ENCODE measurements around the gene COL23A1. TPM values are rescaled to one million over a fixed set of nuclear protein-coding genes. Genes with fewer than 3 reads are reported as not detected.

The COL23A1 gene
- polyA plus RNA-seq, 1 donor (not counting 4 experiments of a cell fraction or from before 2014, with no cell fraction given): not detected

DNA sequence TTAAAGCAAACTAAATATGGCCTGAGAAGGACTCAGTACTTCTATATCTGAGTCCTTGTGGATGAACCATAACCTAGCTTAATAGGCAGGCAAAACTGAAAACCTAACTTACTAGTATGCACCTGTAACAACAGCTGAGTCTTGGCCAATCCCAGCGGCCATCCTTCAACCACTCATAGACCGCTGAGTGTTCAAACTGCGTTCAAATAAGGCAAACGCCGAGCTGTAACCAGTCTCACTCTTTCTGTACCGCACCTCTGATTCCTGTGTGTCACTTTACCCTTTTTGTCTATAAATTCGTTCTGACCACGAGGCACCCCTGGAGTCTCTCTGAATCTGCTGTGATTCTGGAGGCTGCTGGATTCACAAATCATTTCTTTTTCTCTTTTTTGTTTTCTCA lies 170.5 kb downstream of the COL23A1 start:
- Histone ChIP-seq H4K20me1 (ENCODE audit: control insufficient read depth, extremely low read depth, insufficient read depth, low read length) (no peaks in the 10 kb centered on the region), H3K4me2 (ENCODE audit: control insufficient read depth, extremely low read depth, insufficient read depth, low read depth, low read length) (no peak overlapping the region), H3K27ac (ENCODE audit: control insufficient read depth, insufficient read depth, low read length) (no peak overlapping the region), H3K9me3 (ENCODE audit: control insufficient read depth, low read depth, low read length) (no peaks in the 10 kb centered on the region), H3K9me1 (ENCODE audit: control insufficient read depth, extremely low read depth, insufficient read depth, low read length) (no peaks in the 10 kb centered on the region), H3K27me3 (ENCODE audit: control insufficient read depth, extremely low read depth, insufficient read depth, low read length) (no peaks in the 10 kb centered on the region), H3K4me1 (ENCODE audit: control insufficient read depth, extremely low read depth, insufficient read depth, low read length) (no peaks in the 10 kb centered on the region), H3K79me2 (ENCODE audit: control insufficient read depth, insufficient read depth, low read length) (no peaks in the 10 kb centered on the region), H2AFZ (ENCODE audit: control insufficient read depth, low read length) (no peak overlapping the region), H3K4me3 (ENCODE audit: control insufficient read depth in 2 of 3, extremely low read depth in 1 of 3, insufficient read depth in 2 of 3, low read depth in 1 of 3, low read length in 3 of 3) (no peak overlapping the region), H3K36me3 (ENCODE audit: control insufficient read depth in 2 of 2, extremely low read depth in 1 of 2, insufficient read depth in 2 of 2, low read length in 2 of 2) (no peaks in the 10 kb centered on the region), H3K9ac (ENCODE audit: control insufficient read depth, extremely low read depth, insufficient read depth, low read length) (no peak overlapping the region)
- no peak for TF ChIP-seq EZH2 (IDR thresholded peaks at IDR 0.05; ENCODE audit: low read length)
- TF ChIP-seq, protein P1, sequence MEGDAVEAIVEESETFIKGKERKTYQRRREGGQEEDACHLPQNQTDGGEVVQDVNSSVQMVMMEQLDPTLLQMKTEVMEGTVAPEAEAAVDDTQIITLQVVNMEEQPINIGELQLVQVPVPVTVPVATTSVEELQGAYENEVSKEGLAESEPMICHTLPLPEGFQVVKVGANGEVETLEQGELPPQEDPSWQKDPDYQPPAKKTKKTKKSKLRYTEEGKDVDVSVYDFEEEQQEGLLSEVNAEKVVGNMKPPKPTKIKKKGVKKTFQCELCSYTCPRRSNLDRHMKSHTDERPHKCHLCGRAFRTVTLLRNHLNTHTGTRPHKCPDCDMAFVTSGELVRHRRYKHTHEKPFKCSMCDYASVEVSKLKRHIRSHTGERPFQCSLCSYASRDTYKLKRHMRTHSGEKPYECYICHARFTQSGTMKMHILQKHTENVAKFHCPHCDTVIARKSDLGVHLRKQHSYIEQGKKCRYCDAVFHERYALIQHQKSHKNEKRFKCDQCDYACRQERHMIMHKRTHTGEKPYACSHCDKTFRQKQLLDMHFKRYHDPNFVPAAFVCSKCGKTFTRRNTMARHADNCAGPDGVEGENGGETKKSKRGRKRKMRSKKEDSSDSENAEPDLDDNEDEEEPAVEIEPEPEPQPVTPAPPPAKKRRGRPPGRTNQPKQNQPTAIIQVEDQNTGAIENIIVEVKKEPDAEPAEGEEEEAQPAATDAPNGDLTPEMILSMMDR (optimal IDR thresholded peaks at IDR 0.05 in 1 of 3, IDR thresholded peaks at IDR 0.05 in 1 of 3, conservative IDR thresholded peaks at IDR 0.05 in 1 of 3; ENCODE audit: extremely low read depth in 1 of 3, insufficient read depth in 2 of 3, low read length in 3 of 3): no peak
- no peak for DNase-seq (ENCODE audit: low read depth, low spot score)
- no peak for FAIRE-seq
- dilution Hi-C loops (cut with MboI; ENCODE audit: extremely low pct_ligation_motif_present, low sequenced_read_pairs): no loop called here

DNA sequence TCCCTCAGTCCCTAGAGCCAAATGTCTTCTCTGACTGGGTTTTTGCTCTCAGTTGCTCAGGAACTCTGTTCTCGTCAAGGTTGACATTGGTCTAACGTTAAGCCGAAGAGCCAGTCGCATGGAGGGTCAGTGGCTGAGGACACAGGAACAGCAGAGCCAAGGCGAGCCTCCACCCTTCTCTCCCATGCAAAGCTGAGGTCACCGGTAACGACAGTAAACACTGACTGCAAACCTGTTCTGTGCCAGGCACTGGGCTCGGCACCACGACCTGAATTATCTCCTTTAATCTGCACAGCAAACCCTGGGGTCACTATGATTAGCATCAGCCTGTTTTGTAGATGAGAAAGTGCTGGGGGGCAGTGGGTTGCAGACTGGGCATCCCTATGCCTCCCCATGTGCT lies 171.0 kb downstream of the COL23A1 start:
- Histone ChIP-seq H3K4me1 (ENCODE audit: control insufficient read depth, extremely low read depth, insufficient read depth, low read length) (no peaks in the 10 kb centered on the region), H3K9ac (ENCODE audit: control insufficient read depth, extremely low read depth, insufficient read depth, low read length) (no peak overlapping the region), H3K27ac (ENCODE audit: control insufficient read depth, insufficient read depth, low read length) (no peak overlapping the region), H4K20me1 (ENCODE audit: control insufficient read depth, extremely low read depth, insufficient read depth, low read length) (no peaks in the 10 kb centered on the region), H3K4me3 (ENCODE audit: control insufficient read depth in 2 of 3, extremely low read depth in 1 of 3, insufficient read depth in 2 of 3, low read depth in 1 of 3, low read length in 3 of 3) (no peak overlapping the region), H3K9me1 (ENCODE audit: control insufficient read depth, extremely low read depth, insufficient read depth, low read length) (no peaks in the 10 kb centered on the region), H3K36me3 (ENCODE audit: control insufficient read depth in 2 of 2, extremely low read depth in 1 of 2, insufficient read depth in 2 of 2, low read length in 2 of 2) (no peaks in the 10 kb centered on the region), H2AFZ (ENCODE audit: control insufficient read depth, low read length) (no peak overlapping the region), H3K9me3 (ENCODE audit: control insufficient read depth, low read depth, low read length) (no peaks in the 10 kb centered on the region), H3K79me2 (ENCODE audit: control insufficient read depth, insufficient read depth, low read length) (no peaks in the 10 kb centered on the region), H3K4me2 (ENCODE audit: control insufficient read depth, extremely low read depth, insufficient read depth, low read depth, low read length) (no peak overlapping the region), H3K27me3 (ENCODE audit: control insufficient read depth, extremely low read depth, insufficient read depth, low read length) (no peaks in the 10 kb centered on the region)
- DNase-seq (ENCODE audit: low read depth, low spot score) (no peak), FAIRE-seq (no peak)
- dilution Hi-C loops (cut with MboI; ENCODE audit: extremely low pct_ligation_motif_present, low sequenced_read_pairs): no loop called here
- TF ChIP-seq, protein P1 (optimal IDR thresholded peaks at IDR 0.05 in 1 of 3, IDR thresholded peaks at IDR 0.05 in 1 of 3, conservative IDR thresholded peaks at IDR 0.05 in 1 of 3; ENCODE audit: extremely low read depth in 1 of 3, insufficient read depth in 2 of 3, low read length in 3 of 3): no peak
- no peak for TF ChIP-seq EZH2 (IDR thresholded peaks at IDR 0.05; ENCODE audit: low read length)
